ENCODE results near the gene SVBP.

SVBP gene

GRCh38 chr1:42797979-42798378, 19.2 kb downstream of the SVBP start:
- DNase-seq = no peak

GRCh38 chr1:42797414-42797813, 19.8 kb downstream of the SVBP start:
- DNase-seq = no peak

GRCh38 chr1:42793824-42794223, 23.4 kb downstream of the SVBP start:
- DNase-seq = no peak

DNA sequence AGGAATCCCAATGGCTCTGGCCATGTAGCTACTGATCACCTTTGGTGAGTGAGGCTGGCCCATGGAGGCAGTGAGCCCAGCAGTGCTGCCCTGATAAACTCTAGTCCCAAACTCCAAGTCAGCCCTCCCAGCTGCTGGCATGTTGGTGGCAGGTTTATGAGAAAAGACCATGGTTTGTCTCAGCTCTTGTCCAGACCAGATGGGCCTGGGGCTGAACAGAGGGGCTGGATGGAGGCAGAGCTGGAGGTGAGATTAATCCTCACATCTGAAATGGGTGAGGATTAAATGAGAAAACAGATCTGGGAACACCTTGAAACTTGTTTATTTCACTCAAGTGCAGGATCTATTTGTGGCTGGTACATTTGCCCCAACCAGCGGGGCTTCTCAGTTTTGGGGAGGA, 29.2 kb downstream of the SVBP start:
- no peak for DNase-seq

DNA sequence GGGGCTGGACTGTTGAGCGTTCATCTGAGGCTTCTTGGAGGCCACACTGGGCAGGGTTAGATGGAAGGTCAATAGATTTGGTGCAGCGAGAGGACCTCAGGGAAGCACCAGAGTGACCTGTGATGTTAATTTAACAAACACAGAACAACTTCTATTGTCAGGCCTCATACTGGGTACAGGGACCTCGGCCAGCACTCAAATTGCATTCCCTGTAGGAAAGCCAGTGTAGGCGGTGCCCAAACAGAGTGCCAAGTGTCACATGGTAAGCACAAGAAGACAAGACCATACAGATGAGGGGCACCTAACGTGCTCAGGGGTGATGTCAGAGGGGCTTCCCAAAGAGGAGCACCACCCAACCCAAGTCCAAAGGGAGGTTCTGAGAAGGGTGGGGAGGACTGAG, 31.1 kb downstream of the SVBP start:
- DNase-seq = no peak

DNA sequence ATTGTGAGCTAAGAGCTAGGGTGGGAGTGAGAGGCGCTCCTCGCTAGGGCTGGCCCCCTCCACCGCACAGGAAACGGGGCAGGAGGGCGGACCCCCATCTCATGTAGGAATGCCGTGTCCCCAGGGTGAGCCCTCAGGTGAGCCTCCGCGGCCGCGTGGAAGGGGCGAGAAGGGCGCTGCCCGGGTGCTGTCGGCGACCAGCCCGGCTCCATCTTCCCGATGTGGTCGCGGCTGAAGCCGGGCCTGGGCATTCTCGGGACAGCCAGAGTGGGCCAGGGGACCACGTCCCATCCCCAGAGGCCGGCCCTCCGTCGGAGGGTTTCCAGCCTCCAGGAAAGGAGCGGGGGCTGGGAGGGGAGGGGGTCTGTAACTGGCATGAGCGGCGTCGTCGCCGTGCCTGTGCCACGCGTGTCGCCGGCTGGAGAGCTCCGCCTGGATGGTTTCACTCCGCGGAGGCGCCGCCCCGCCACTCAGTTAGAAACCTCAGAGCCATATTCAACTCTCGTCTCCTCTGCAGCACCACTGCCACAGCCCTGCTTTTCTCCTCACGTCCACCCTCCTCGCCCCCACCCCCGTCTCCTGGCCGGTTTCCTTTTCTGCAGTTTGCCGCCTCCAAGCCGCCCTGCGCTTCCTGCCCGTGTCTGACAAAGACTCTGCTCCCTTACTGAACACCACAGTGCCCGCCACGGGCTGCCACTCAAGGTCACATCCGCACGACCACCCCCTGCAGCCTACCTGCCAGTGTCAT, 32.1 kb downstream of the SVBP start, which contains the start of gene TMEM269:
Gene TMEM269 (plus strand): TSS at position 46 of the 748 bp plus-strand sequence. CDS start 4,903 bp downstream, outside the sequence.
- DNase-seq = no peak

- DNase-seq = no peak
Measured at GRCh38 chr1:42784547-42784945, 32.7 kb downstream of the SVBP start.

GRCh38 chr1:42783092-42783491, 34.1 kb downstream of the SVBP start:
- DNase-seq = no peak

- no peak for DNase-seq
Measured at GRCh38 chr1:42780176-42780575, 37.0 kb downstream of the SVBP start.

DNA sequence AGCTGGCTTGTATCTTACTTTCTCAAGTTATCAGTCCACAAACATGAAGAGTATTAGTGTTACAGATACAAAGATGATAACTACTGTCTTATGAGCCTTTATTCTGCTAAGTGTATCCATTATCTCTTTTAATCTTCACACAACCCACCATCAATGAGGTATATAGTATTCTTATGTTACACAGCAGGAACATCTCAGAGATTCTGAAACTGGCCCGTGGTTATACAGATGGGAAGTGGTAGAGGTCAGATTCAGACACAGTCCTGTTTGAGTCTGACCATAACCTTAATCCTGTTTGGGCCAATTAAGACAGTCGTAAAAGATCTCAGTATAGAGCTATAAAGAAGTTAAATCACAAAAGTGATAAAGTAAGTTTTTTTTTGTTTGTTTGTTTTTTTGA, 37.5 kb downstream of the SVBP start:
- no peak for DNase-seq

- peak; percentile 23 to 24 for DNase-seq
Measured at GRCh38 chr1:42777852-42778251, 39.3 kb downstream of the SVBP start.

DNA sequence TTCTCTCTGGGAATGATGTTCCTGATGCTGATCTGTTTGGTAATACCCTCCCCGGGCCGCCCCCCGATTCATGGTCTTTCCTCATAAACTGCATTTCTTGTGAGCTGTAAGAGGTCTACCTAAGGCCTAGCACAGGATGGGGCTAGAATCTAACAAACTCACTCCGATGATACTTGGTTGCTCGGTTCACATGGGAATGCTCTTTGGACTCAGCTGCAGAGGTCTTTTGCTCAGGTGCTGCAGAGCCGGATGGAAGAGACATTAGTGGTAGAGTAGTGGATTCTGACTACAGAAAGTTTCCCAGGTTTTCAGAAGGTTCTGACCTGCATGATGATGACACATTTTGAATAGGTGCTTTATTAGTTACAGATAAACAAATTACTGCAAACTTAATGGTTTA, 40.7 kb downstream of the SVBP start:
- DNase-seq = no peak

GRCh38 chr1:42774928-42775526, 42.2 kb downstream of the SVBP start:
- no peak for DNase-seq

DNA sequence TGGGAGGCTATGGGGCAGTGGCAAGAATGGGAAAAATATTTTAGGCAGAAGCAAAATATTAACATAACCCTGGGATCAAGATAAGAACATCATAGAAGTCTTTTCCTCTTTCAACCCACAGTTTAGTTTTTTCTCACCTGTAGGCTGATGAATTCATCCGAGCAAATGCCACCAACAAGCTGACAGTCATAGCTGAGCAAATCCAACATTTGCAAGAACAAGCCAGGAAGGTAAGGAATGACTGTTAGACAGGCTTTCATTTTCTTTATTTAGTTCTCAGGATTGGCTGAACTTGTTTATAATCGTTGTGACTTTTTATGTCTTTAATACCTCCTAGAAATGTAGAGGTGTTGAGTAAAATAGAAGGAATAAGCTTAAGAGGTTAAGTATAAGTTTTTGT, 43.8 kb downstream of the SVBP start:
- no peak for DNase-seq

GRCh38 chr1:42769811-42770210, 47.4 kb downstream of the SVBP start:
- no peak for DNase-seq

GRCh38 chr1:42768172-42768571, 49.0 kb downstream of the SVBP start:
- DNase-seq = no peak

GRCh38 chr1:42767510-42768000, 49.6 kb downstream of the SVBP start:
- DNase-seq = no peak

- DNase-seq = peak; percentile 96 to 99
Measured at GRCh38 chr1:42766741-42767509, 50.3 kb downstream of the SVBP start, which contains the start of the genes C1orf50 and P3H1. TSS of gene C1orf50 (plus strand) at chr1:42767249. CDS start at chr1:42767312, 63 bp downstream. TSS of gene P3H1 (minus strand) at chr1:42767028. CDS start at chr1:42766971, 57 bp downstream.

DNA sequence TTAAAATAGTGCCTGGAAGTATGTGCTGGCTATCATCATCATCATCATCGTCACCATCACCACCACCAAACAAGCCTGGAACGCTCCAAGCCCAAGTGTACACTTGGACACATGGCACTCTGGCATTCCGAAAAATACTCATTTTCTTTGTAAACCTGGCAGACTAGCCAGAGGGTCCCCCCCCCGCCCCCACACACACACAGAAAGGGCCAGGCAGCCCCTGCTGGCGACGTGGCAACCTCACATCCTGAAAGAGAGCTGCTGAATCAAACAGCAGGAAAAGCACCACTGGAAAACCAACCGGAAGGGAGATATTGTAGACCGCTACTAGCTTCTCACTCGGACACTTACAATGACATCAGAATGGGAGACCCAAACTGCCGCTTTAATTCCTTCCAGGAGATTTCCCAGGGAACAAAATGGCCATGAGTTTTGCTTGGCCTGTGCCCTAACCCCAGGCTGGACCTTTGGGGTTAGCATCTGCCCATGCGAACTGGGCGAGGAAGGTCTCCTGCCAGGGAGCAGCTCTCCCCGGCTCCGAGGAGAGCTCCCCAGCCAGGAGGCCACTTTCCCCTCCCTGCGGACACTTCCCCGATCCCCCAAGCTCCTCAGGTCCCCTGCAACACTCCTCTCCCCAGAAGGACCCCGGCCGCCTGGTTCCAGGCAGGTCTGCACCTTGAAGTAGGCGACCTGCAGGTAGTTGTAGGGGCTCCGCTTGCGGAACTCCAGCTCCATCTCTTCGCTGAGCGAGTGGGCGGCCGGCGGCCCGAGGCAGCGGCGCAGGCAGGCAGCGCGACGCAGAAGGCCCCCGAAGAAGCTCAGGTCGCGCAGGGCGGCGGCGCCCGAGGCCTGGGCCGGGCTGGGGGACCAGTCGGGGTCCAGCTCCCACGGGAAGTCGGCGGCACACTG, 51.1 kb downstream of the SVBP start:
- peak; percentile 54 to 82 for DNase-seq

GRCh38 chr1:42765269-42765668, 51.9 kb downstream of the SVBP start:
- DNase-seq = no peak

DNA sequence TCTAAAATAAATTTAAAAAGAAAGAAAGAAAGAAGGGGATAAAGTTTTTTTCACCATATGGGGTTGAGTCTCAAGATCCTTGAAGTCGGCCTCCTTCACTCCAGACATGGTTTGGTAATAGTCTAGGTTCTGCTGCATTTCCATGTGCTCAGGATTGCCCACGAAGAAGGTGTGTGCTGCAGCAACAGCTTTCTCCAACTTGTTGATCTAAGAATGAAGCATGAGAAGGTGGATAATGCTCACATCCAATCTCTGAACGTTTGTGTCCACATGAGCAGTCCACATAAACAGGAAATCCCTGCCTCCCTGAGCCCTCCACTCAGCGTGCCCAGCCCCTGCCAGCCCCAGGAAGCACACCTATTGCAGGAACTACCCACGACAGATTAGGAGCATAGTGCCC, 54.9 kb downstream of the SVBP start:
- DNase-seq = no peak

DNA sequence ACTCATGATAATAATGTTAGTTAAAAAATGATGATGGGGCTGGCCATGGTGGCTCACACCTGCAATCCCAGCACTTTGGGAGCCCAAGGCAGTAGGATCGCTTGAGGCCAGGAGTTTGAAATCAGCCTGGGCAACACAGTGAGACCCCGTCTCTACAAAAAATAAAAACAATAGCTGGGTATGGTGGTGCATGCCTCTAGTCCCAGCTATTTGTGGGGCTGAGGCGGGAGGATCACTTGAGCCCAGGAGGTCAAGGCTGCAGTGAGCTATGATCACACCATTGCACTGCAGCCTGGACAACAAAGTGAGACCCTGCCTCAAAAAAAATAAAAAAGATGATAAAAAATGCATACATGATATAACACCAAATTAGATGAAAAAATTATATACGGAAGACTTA, 55.6 kb downstream of the SVBP start:
- no peak for DNase-seq

All from SHP77 (cell line).